Body of pancreas (tissue), 4 donors: ENCODE measurements around the gene ERC2. TPM values are rescaled to one million over a fixed set of nuclear protein-coding genes. Genes with fewer than 3 reads are reported as not detected.

Experiments
- ATAC-seq: fragments of 150-250 bp; one replicate; pipeline ENCODE4 v1.9.1; 2016
- DNase-seq, 4 donors: peaks; one replicate each; pipeline ENCODE4 v3.0.0-alpha.2; 2019
- H3K27ac ChIP-seq, 4 donors: fragments of 200-600 bp; sonication (generic); 1 replicate in 3 of 4; 2 replicates in 1 of 4; pipeline versions ENCODE4 v1.5.1 to v1.6.1; 2016 to 2019; ENCODE audit warnings: mild to moderate bottlenecking in 1 of 4, mixed read lengths in 1 of 4, moderate library complexity in 1 of 4
- H3K27me3 ChIP-seq, 2 donors: fragments of 200-600 bp; sonication (generic); one replicate each; pipeline ENCODE4 v1.6.0; 2016; ENCODE audit warnings: mild to moderate bottlenecking in 1 of 2
- H3K36me3 ChIP-seq, 2 donors: fragments of 200-600 bp; sonication (generic); replicated peaks in 1 of 2; 2 replicates each; pipeline ENCODE4 v1.5.1; 2016; ENCODE audit warnings: low read depth in 2 of 2; ENCODE audit not compliant: insufficient read depth in 1 of 2
- H3K4me1 ChIP-seq: fragments of 200-600 bp; sonication (generic); one replicate; pipeline ENCODE4 v1.6.0; 2016
- H3K4me3 ChIP-seq, 2 donors: fragments of 200-600 bp; sonication (generic); 1 replicate in 1 of 2; 2 replicates in 1 of 2; pipeline ENCODE4 v1.5.1; 2016 to 2019
- H3K9me3 ChIP-seq, 3 donors: fragments of 200-600 bp; sonication (generic); 1 replicate in 2 of 3; 2 replicates in 1 of 3; pipeline ENCODE4 v1.5.1; 2016
- POLR2A ChIP-seq, 3 donors: fragments of 450-650 bp; IDR thresholded peaks; one replicate each; pipeline ENCODE4 v1.6.1; 2016; ENCODE audit warnings: antibody characterized with exemption in 3 of 3, mild to moderate bottlenecking in 2 of 3
- WGBS, 2 donors: methylation state at CpG; one replicate each; pipeline ENCODE4 v1.1.5; 2017; 5-methylcytosine and 5-hydroxymethylcytosine counted together
- intact Hi-C: fragments of 100-400 bp; cut with DNase I; formaldehyde crosslinking; loops from one replicate; pipeline ENCODE4 v1.15.1; 2023
- total RNA-seq, 2 donors: library from RNA; depleted of rRNA; stranded (reverse); fragments of >200 nt; gene quantifications; one replicate each; pipeline ENCODE4 v1.1.0, GENCODE V29; 2016
- TF ChIP-seq, protein P1 (sequence below), 7 experiments: fragments of 450-650 bp in 4 of 7; fragments of 200-600 bp in 3 of 7; sonication (generic) in 3 of 7; IDR thresholded peaks; one replicate each; pipeline ENCODE4 v1.5.1; 2016 to 2019; ENCODE audit warnings: antibody characterized with exemption in 7 of 7

Gene ERC2
- total RNA-seq, 2 donors from 2014 or later = 4.0 to 4.7 TPM

DNA sequence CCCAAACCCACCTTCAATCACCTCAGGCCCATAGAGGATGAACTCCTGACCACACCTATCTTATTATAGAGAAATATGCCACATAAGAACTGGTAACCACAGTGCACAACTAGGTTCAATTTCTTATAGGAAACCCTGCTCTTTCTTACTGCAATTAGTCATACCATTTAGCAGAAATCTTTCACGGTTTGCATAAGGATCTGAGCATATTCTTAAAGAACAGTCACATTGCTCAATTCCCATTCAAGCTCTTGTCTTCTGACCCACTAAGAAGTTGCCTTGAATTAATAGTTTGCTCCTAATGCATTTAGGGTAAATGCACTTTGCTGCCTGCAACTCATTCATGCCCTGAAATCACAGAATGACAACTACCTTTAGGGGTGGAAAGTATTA lies 9.2 kb downstream of the ERC2 start:
- Histone ChIP-seq H3K27ac (no peak overlapping the region), H3K9me3 (no peaks in the 10 kb centered on the region), H3K4me3 (no peak overlapping the region), H3K4me1 (no peaks in the 10 kb centered on the region), H3K36me3 (no peaks in the 10 kb centered on the region), H3K27me3 (no peaks in the 10 kb centered on the region)
- DNase-seq (no peak), ATAC-seq (no peak)
- intact Hi-C loops = no loop called here
- TF ChIP-seq, protein P1, sequence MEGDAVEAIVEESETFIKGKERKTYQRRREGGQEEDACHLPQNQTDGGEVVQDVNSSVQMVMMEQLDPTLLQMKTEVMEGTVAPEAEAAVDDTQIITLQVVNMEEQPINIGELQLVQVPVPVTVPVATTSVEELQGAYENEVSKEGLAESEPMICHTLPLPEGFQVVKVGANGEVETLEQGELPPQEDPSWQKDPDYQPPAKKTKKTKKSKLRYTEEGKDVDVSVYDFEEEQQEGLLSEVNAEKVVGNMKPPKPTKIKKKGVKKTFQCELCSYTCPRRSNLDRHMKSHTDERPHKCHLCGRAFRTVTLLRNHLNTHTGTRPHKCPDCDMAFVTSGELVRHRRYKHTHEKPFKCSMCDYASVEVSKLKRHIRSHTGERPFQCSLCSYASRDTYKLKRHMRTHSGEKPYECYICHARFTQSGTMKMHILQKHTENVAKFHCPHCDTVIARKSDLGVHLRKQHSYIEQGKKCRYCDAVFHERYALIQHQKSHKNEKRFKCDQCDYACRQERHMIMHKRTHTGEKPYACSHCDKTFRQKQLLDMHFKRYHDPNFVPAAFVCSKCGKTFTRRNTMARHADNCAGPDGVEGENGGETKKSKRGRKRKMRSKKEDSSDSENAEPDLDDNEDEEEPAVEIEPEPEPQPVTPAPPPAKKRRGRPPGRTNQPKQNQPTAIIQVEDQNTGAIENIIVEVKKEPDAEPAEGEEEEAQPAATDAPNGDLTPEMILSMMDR (IDR thresholded peaks at IDR 0.05) = no peak
- TF ChIP-seq POLR2A (IDR thresholded peaks at IDR 0.05) = no peak
- 70 to 83% methylated on average over 1 of the region's 1 CpG for WGBS, 2 donors

GRCh38 chr3:56458496-56459103 lies 9.7 kb downstream of the ERC2 start:
- intact Hi-C loops = no loop called here
- no peak for DNase-seq
- Histone ChIP-seq H3K4me1 (no peaks in the 10 kb centered on the region), H3K9me3 (no peaks in the 10 kb centered on the region), H3K27ac (no peak overlapping the region), H3K27me3 (no peaks in the 10 kb centered on the region), H3K4me3 (no peak overlapping the region), H3K36me3 (no peaks in the 10 kb centered on the region)
- no peak for ATAC-seq
- 67 to 79% methylated on average over 12 of the region's 12 CpGs for WGBS, 2 donors
- TF ChIP-seq, protein P1 (IDR thresholded peaks at IDR 0.05) = no peak

DNA sequence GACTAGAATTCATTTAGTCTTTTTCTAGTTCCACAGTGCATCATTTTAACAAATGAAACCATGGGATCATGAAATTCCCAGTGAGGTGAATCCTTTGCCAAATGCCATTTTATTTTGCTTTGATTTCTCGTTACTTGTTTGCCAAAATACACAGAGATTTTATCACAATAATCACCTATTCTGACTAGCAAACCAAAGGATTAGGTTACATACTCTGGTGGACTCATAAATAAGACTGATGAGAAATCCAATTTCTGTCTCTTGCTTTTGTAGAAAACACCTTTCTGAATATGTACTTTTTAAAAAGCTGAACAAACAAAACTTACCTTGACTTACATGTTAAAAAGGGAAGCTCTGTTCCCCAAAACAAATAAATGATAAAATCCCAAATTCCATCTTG lies 12.2 kb downstream of the ERC2 start:
- ATAC-seq = no peak
- no peak for TF ChIP-seq POLR2A (IDR thresholded peaks at IDR 0.05)
- TF ChIP-seq, protein P1 (IDR thresholded peaks at IDR 0.05) = no peak
- no peaks in the 10 kb centered on the region for H3K36me3 ChIP-seq
- no peaks in the 10 kb centered on the region for H3K9me3 ChIP-seq
- DNase-seq = no peak
- no peak overlapping the region for H3K27ac ChIP-seq
- intact Hi-C loops = no loop called here
- H3K27me3 ChIP-seq = no peaks in the 10 kb centered on the region
- no peaks in the 10 kb centered on the region for H3K4me1 ChIP-seq
- 16 to 17% methylated on average over 1 of the region's 1 CpG for WGBS, 2 donors
- H3K4me3 ChIP-seq = no peak overlapping the region

DNA sequence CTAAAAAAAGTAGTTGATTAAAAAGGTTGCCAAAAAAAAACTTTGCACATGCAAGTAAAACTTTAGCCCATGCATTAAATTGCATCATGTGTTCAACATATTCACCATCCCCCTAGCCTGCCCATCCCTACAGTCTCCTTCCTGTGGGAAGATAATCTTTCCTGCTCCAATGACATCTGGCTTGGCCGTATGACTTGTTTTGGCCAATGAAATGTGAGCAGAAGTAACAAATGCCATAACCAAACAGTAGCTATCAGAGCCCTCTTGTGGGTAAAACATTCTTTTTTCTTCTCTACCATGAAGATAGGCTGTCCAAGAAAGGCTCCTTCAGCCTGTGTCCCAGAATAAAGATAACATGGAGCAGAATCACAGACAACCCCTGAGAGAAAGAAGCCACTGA lies 15.3 kb downstream of the ERC2 start:
- intact Hi-C loops = no loop called here
- H3K36me3 ChIP-seq = no peaks in the 10 kb centered on the region
- no peaks in the 10 kb centered on the region for H3K27me3 ChIP-seq
- 32 to 49% methylated on average over 1 of the region's 1 CpG for WGBS, 2 donors
- DNase-seq = no peak
- no peak for ATAC-seq
- no peak overlapping the region for H3K4me3 ChIP-seq
- no peaks in the 10 kb centered on the region for H3K4me1 ChIP-seq
- TF ChIP-seq, protein P1 (IDR thresholded peaks at IDR 0.05) = no peak
- TF ChIP-seq POLR2A (IDR thresholded peaks at IDR 0.05) = no peak
- H3K27ac ChIP-seq = no peak overlapping the region
- no peaks in the 10 kb centered on the region for H3K9me3 ChIP-seq

DNA sequence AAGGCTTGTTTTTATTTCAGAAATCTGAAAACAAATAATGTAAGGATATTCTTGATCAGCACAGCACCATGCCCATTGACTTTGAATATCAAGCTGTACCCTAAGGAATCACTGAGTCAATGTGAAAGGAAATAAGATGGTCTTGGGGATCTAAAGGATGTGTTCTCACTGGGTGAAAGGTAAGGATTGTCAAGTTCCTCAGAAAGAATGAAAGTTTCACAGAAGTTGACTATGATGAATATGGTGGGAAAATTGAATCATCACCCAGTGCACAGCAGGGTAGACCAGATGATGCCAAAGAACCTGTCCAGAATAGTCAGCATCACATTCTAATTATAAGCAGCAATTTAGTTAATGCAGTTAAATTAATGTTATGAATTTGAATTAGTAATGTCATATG lies 16.2 kb downstream of the ERC2 start:
- H3K36me3 ChIP-seq = no peaks in the 10 kb centered on the region
- no peak overlapping the region for H3K4me3 ChIP-seq
- H3K27ac ChIP-seq = no peak overlapping the region
- H3K27me3 ChIP-seq = no peaks in the 10 kb centered on the region
- DNase-seq (no peak), ATAC-seq (no peak)
- no peaks in the 10 kb centered on the region for H3K9me3 ChIP-seq
- intact Hi-C loops = no loop called here
- H3K4me1 ChIP-seq = no peaks in the 10 kb centered on the region
- TF ChIP-seq, protein P1 (IDR thresholded peaks at IDR 0.05) = no peak
- TF ChIP-seq POLR2A (IDR thresholded peaks at IDR 0.05) = no peak
